SK-N-SH (cell line): Measurements from ENCODE around the gene TBX18. TPM values are rescaled to one million over a fixed set of nuclear protein-coding genes. Genes with fewer than 3 reads are reported as not detected.

Experiments
- CTCF ChIA-PET: fragments of 300-600, 350-600 bp; formaldehyde crosslinking; extraction: SDS; loops from one replicate; lab custom pipeline; 2021; lab: Yijun Ruan, JAX
- POLR2A ChIA-PET: fragments of 350-600 bp; sonication (Branson Sonifier 250); formaldehyde crosslinking; extraction: SDS; loops from one replicate; lab custom pipeline; 2020; ENCODE audit warnings: antibody characterized with exemption, inconsistent platforms; lab: Yijun Ruan, JAX
- DNase-seq: peaks from one replicate; pipeline ENCODE4 v3.0.0; 2012
- H2AFZ ChIP-seq: fragments of 200-600 bp; sonication (generic); 2 replicates; pipeline ENCODE4 v1.8.1; 2016; ENCODE audit warnings: antibody characterized with exemption, mild to moderate bottlenecking, low read depth
- H3F3A ChIP-seq: fragments of 200-600 bp; sonication (generic); replicated peaks from 2 replicates; pipeline ENCODE3; 2016; ENCODE audit warnings: antibody characterized with exemption, mild to moderate bottlenecking; ENCODE audit not compliant: insufficient read depth
- H3K27ac ChIP-seq, 2 experiments: fragments of 200-500 bp in 1 of 2; fragments of 200-600 bp in 1 of 2; sonication (Bioruptor generic) in 1 of 2; sonication (generic), shearing (Covaris generic) in 1 of 2; 2 replicates each; pipeline versions ENCODE4 v1.5.1 to v1.6.1; 2014 to 2016; ENCODE audit warnings: low read depth in 2 of 2, inconsistent platforms in 1 of 2, low read length in 1 of 2, mild to moderate bottlenecking in 1 of 2, mixed read lengths in 1 of 2
- H3K27me3 ChIP-seq: fragments of 200-600 bp; sonication (generic), shearing (Covaris generic); 2 replicates; pipeline ENCODE4 v1.6.1; 2016; ENCODE audit warnings: mixed run types; ENCODE audit not compliant: insufficient read depth
- H3K36me3 ChIP-seq, 2 experiments: fragments of 200-500 bp in 1 of 2; fragments of 200-600 bp in 1 of 2; sonication (Bioruptor generic) in 1 of 2; sonication (generic) in 1 of 2; replicated peaks in 1 of 2; 2 replicates each; pipeline versions ENCODE3 to v1.5.1; 2014 to 2016; ENCODE audit warnings: low read length in 1 of 2, mild to moderate bottlenecking in 1 of 2; ENCODE audit not compliant: insufficient read depth in 2 of 2, control insufficient read depth in 1 of 2
- H3K4me1 ChIP-seq, 2 experiments: fragments of 200-500 bp in 1 of 2; fragments of 200-600 bp in 1 of 2; sonication (Bioruptor generic) in 1 of 2; sonication (generic), shearing (Covaris generic) in 1 of 2; 2 replicates each; pipeline versions ENCODE4 v1.5.1 to v1.6.1; 2014 to 2016; ENCODE audit warnings: low read depth in 1 of 2, low read length in 1 of 2, mixed run types in 1 of 2; ENCODE audit not compliant: insufficient read depth in 2 of 2, control insufficient read depth in 1 of 2
- H3K4me2 ChIP-seq: fragments of 200-600 bp; sonication (generic), shearing (Covaris generic); 2 replicates; pipeline ENCODE4 v1.6.1; 2017; ENCODE audit warnings: mixed run types
- H3K4me3 ChIP-seq, 2 experiments: fragments of 200-500 bp in 1 of 2; fragments of 200-600 bp in 1 of 2; sonication (Bioruptor generic) in 1 of 2; sonication (generic), shearing (Covaris generic) in 1 of 2; 2 replicates each; pipeline versions ENCODE4 v1.5.1 to v1.8.1; 2014 to 2016; ENCODE audit warnings: low read depth in 2 of 2, inconsistent platforms in 1 of 2, low read length in 1 of 2, mild to moderate bottlenecking in 1 of 2, mixed read lengths in 1 of 2, moderate library complexity in 1 of 2
- H3K79me2 ChIP-seq: fragments of 200-600 bp; sonication (generic); 2 replicates; pipeline ENCODE4 v1.8.1; 2017; ENCODE audit warnings: mild to moderate bottlenecking; ENCODE audit not compliant: insufficient read depth
- H3K9ac ChIP-seq: fragments of 200-600 bp; sonication (generic); 2 replicates; pipeline ENCODE4 v1.6.1; 2017; ENCODE audit warnings: mixed run types
- H3K9me2 ChIP-seq: fragments of 200-600 bp; sonication (generic); 2 replicates; pipeline ENCODE4 v1.6.1; 2017; ENCODE audit warnings: mixed run types
- H3K9me3 ChIP-seq: fragments of 200-600 bp; sonication (generic); 2 replicates; pipeline ENCODE4 v1.6.1; 2017; ENCODE audit warnings: mixed run types, mild to moderate bottlenecking, moderate library complexity
- H4K20me1 ChIP-seq: fragments of 200-600 bp; sonication (generic); 2 replicates; pipeline ENCODE4 v1.6.1; 2017; ENCODE audit warnings: mild to moderate bottlenecking, mixed run types; ENCODE audit not compliant: insufficient read depth
- ELF1 ChIP-seq: IDR thresholded peaks from 2 replicates; pipeline ENCODE4 v1.4.0; 2012
- EZH2phosphoT487 ChIP-seq: fragments of 200-600 bp; sonication (generic); IDR thresholded peaks from 2 replicates; pipeline ENCODE4 v1.6.1; 2017; ENCODE audit warnings: low read depth, mixed run types, mild to moderate bottlenecking, antibody characterized with exemption, moderate library complexity, borderline replicate concordance
- FOSL2 ChIP-seq: IDR thresholded peaks from 2 replicates; pipeline ENCODE4 v1.4.0; 2012; ENCODE audit warnings: low read depth, mild to moderate bottlenecking, moderate library complexity, borderline replicate concordance
- GATA2 ChIP-seq: sonication (generic); formaldehyde crosslinking; IDR thresholded peaks from 2 replicates; pipeline ENCODE4 v1.5.0; 2020; ENCODE audit warnings: mild to moderate bottlenecking, missing genetic modification reagents
- JUND ChIP-seq: IDR thresholded peaks from 2 replicates; pipeline ENCODE4 v1.4.0; 2012
- MEF2A ChIP-seq: IDR thresholded peaks from 2 replicates; pipeline ENCODE4 v1.4.0; 2012; ENCODE audit warnings: low read depth, borderline replicate concordance
- NFIC ChIP-seq: IDR thresholded peaks from 2 replicates; pipeline ENCODE4 v1.4.0; 2012; ENCODE audit warnings: borderline replicate concordance
- RFX5 ChIP-seq: IDR thresholded peaks from 2 replicates; pipeline ENCODE4 v1.6.1; 2012; ENCODE audit warnings: mild to moderate bottlenecking, improper control_type of control experiment, low read length
- RXRA ChIP-seq: IDR thresholded peaks from 2 replicates; pipeline ENCODE4 v1.4.0; 2012; ENCODE audit warnings: low read depth, mild to moderate bottlenecking, borderline replicate concordance
- TAF1 ChIP-seq: IDR thresholded peaks from 2 replicates; pipeline ENCODE4 v1.6.1; 2012; ENCODE audit warnings: low read depth, mild to moderate bottlenecking, low read length, moderate library complexity, borderline replicate concordance
- TCF12 ChIP-seq: IDR thresholded peaks from 2 replicates; pipeline ENCODE4 v1.4.0; 2012
- TEAD4 ChIP-seq: IDR thresholded peaks from 2 replicates; pipeline ENCODE4 v1.4.0; 2012; ENCODE audit warnings: mild to moderate bottlenecking, borderline replicate concordance; ENCODE audit not compliant: insufficient read depth
- whole genome bisulfite sequencing: methylation state at CpG from one replicate; pipeline ENCODE4 v1.1.6; 2017; ENCODE audit warnings: low lambda C conversion rate; 5-methylcytosine and 5-hydroxymethylcytosine counted together
- polyA plus RNA-seq, 3 experiments: library from polyadenylated mRNA; depleted of rRNA; stranded (reverse); fragments of >200 nt; gene quantifications; 2 replicates each; pipeline ENCODE4 v1.2.3, GENCODE V29; 2012
- TF ChIP-seq, protein P1 (sequence below): IDR thresholded peaks from 2 replicates; pipeline ENCODE4; 2012
- TF ChIP-seq, protein P2 (sequence below): IDR thresholded peaks from 2 replicates; pipeline ENCODE4 v1.4.0; 2012; ENCODE audit warnings: low read depth
- TF ChIP-seq, protein P3 (sequence below): fragments of 200-600 bp; sonication (generic); IDR thresholded peaks from 2 replicates; pipeline ENCODE4 v1.6.1; 2017; ENCODE audit warnings: antibody characterized with exemption, mild to moderate bottlenecking, moderate library complexity
- TF ChIP-seq, protein P4 (sequence below): IDR thresholded peaks from 2 replicates; pipeline ENCODE4 v1.4.0; 2012; ENCODE audit warnings: low read depth, borderline replicate concordance

TBX18 gene
- polyA plus RNA-seq, 1 of the 3 experiments (the other 2 are of a cell fraction) = 19.3 TPM

DNA sequence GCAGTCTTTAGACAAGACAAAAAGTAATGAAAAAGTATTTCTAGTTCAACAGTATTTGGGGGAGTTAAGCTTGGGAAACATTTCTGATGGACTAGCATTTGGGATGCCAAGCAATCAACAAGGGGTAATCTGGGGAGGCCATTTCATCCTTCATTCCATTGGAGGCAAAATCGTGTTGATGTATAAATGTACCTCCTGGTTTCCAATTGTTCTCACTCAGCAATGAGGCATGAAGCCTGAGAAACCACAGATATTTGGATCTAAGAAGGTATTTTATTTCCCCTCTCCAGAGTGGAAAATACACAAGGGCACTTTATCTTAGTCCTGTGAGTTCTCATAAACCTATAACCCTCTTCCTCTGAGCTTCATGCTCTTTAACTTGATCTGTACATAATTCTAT lies 68.2 kb downstream of the TBX18 start:
- CTCF ChIA-PET = no interaction called here
- POLR2A ChIA-PET = no interaction called here
- DNase-seq = no peak
- H3K9me2 ChIP-seq = no peaks in the 10 kb centered on the region
- TF ChIP-seq NFIC (no peak), TAF1 (no peak), GATA2 (CRISPR knock-in tag) (no peak), EZH2phosphoT487 (no peak), FOSL2 (no peak), RFX5 (no peak), MEF2A (no peak), ELF1 (no peak), TEAD4 (no peak)
- TF ChIP-seq, protein P1, sequence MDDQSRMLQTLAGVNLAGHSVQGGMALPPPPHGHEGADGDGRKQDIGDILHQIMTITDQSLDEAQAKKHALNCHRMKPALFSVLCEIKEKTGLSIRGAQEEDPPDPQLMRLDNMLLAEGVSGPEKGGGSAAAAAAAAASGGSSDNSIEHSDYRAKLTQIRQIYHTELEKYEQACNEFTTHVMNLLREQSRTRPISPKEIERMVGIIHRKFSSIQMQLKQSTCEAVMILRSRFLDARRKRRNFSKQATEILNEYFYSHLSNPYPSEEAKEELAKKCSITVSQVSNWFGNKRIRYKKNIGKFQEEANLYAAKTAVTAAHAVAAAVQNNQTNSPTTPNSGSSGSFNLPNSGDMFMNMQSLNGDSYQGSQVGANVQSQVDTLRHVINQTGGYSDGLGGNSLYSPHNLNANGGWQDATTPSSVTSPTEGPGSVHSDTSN = no peak
- TF ChIP-seq, protein P2, sequence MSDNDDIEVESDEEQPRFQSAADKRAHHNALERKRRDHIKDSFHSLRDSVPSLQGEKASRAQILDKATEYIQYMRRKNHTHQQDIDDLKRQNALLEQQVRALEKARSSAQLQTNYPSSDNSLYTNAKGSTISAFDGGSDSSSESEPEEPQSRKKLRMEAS = no peak
- TF ChIP-seq, protein P3, sequence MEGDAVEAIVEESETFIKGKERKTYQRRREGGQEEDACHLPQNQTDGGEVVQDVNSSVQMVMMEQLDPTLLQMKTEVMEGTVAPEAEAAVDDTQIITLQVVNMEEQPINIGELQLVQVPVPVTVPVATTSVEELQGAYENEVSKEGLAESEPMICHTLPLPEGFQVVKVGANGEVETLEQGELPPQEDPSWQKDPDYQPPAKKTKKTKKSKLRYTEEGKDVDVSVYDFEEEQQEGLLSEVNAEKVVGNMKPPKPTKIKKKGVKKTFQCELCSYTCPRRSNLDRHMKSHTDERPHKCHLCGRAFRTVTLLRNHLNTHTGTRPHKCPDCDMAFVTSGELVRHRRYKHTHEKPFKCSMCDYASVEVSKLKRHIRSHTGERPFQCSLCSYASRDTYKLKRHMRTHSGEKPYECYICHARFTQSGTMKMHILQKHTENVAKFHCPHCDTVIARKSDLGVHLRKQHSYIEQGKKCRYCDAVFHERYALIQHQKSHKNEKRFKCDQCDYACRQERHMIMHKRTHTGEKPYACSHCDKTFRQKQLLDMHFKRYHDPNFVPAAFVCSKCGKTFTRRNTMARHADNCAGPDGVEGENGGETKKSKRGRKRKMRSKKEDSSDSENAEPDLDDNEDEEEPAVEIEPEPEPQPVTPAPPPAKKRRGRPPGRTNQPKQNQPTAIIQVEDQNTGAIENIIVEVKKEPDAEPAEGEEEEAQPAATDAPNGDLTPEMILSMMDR = no peak
- TF ChIP-seq, all 33 proteins: peak for 0
- 6% methylated on average over 1 of the region's 1 CpG for WGBS
- Histone ChIP-seq H3K9ac (no peak overlapping the region), H3K27me3 (no peaks in the 10 kb centered on the region), H3F3A (no peaks in the 10 kb centered on the region), H3K4me2 (no peak overlapping the region), H2AFZ (no peak overlapping the region), H4K20me1 (no peaks in the 10 kb centered on the region), H3K4me1 (no peaks in the 10 kb centered on the region), H3K79me2 (no peaks in the 10 kb centered on the region), H3K27ac (no peak overlapping the region), H3K9me3 (no peaks in the 10 kb centered on the region; the same call in 1 of the 2 replicates), H3K36me3 (no peaks in the 10 kb centered on the region), H3K4me3 (no peak overlapping the region)

DNA sequence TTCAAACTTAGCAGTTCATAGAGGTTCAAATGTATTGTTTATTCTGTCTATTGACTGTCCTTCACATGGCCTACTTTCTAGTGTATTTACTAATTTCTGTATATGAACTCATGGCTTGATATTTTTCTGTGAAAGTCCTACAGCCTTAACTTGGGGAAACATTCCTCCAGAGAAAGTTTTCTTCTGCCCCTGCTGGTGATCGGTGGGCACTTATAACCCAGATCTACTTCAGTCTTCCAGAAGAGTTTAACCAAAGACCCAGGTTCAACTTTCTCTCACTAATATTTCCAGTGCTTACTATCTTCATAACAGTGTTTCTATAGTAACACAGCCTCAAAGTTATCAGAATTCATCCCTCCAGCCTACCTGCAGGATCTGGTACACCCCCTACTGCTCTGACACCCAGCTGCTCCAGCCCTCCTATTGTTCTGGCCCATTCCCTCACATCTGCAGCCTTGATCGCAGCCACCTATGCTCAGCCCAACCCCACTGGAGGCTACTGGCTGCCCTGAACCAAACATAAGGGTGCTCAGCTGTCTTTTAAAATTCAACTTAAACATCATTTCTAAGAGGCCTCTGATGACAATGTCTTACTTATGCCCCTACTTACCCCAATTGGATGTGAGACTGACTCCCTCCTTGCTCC lies 72.3 kb downstream of the TBX18 start:
- no peaks in the 10 kb centered on the region for H3K79me2 ChIP-seq
- H3K27me3 ChIP-seq = no peaks in the 10 kb centered on the region
- H3K27ac ChIP-seq = no peak overlapping the region
- no peak for DNase-seq
- peaks cover 1% of the 10 kb centered on the region for H3F3A ChIP-seq
- POLR2A ChIA-PET = no interaction called here
- CTCF ChIA-PET = interaction anchor here (0.6 kb wide), 2 partner anchors 22 to 942 kb away, joined by 3 read pairs; no protein-coding TSS in a partner anchor
- no peak overlapping the region for H3K4me2 ChIP-seq
- TF ChIP-seq, protein P3 = peak; percentile 9; the same call in 1 of the 2 replicates
- no peak for TF ChIP-seq TCF12
- no peak for TF ChIP-seq TAF1
- no peak for TF ChIP-seq RXRA
- TF ChIP-seq JUND = no peak
- TF ChIP-seq MEF2A = no peak
- TF ChIP-seq EZH2phosphoT487 = no peak
- TF ChIP-seq, protein P4, sequence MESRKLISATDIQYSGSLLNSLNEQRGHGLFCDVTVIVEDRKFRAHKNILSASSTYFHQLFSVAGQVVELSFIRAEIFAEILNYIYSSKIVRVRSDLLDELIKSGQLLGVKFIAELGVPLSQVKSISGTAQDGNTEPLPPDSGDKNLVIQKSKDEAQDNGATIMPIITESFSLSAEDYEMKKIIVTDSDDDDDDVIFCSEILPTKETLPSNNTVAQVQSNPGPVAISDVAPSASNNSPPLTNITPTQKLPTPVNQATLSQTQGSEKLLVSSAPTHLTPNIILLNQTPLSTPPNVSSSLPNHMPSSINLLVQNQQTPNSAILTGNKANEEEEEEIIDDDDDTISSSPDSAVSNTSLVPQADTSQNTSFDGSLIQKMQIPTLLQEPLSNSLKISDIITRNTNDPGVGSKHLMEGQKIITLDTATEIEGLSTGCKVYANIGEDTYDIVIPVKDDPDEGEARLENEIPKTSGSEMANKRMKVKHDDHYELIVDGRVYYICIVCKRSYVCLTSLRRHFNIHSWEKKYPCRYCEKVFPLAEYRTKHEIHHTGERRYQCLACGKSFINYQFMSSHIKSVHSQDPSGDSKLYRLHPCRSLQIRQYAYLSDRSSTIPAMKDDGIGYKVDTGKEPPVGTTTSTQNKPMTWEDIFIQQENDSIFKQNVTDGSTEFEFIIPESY = no peak
- WGBS = 73% methylated on average over 2 of the region's 2 CpGs
- H3K4me3 ChIP-seq = no peak overlapping the region
- H3K9me2 ChIP-seq = no peaks in the 10 kb centered on the region
- H3K4me1 ChIP-seq = no peaks in the 10 kb centered on the region
- no peaks in the 10 kb centered on the region for H3K36me3 ChIP-seq
- H2AFZ ChIP-seq = no peak overlapping the region
- no peak overlapping the region for H3K9ac ChIP-seq
- H4K20me1 ChIP-seq = no peaks in the 10 kb centered on the region
- no peaks in the 10 kb centered on the region; the same call in 1 of the 2 replicates for H3K9me3 ChIP-seq
